H1 (cell line): ENCODE results near the gene WDR44.

Experiments
- BRCA1 ChIP-seq: IDR thresholded peaks from 2 replicates; pipeline ENCODE4 v1.6.1; 2012; ENCODE audit warnings: low read depth, low read length, improper control_type of control experiment
- EZH2 ChIP-seq: fragments of 200-600 bp; sonication (generic); IDR thresholded peaks from 2 replicates; pipeline ENCODE4 v1.7.1; 2012; ENCODE audit warnings: low read depth, mild to moderate bottlenecking, moderate library complexity, low read length, inconsistent platforms; ENCODE audit not compliant: severe bottlenecking
- GTF2F1 ChIP-seq: IDR thresholded peaks from 2 replicates; pipeline ENCODE4 v1.6.1; 2012; ENCODE audit warnings: low read depth, low read length, improper control_type of control experiment, borderline replicate concordance
- NANOG ChIP-seq: IDR thresholded peaks from 2 replicates; pipeline ENCODE4 v1.6.1; 2011; ENCODE audit warnings: low read length, low read depth, mild to moderate bottlenecking, inconsistent platforms; ENCODE audit not compliant: insufficient read depth, poor library complexity, severe bottlenecking
- POLR2A ChIP-seq, 2 experiments: IDR thresholded peaks; 1 replicate in 1 of 2; 2 replicates in 1 of 2; pipeline ENCODE4 v1.6.1; 2011; ENCODE audit warnings: low read depth in 2 of 2, low read length in 2 of 2, mild to moderate bottlenecking in 2 of 2; ENCODE audit errors: control extremely low read depth in 1 of 2
- POLR2AphosphoS5 ChIP-seq: IDR thresholded peaks from 2 replicates; pipeline ENCODE4 v1.6.1; 2011; ENCODE audit warnings: low read depth, low read length
- SP2 ChIP-seq: IDR thresholded peaks from 2 replicates; pipeline ENCODE4 v1.6.1; 2012; ENCODE audit warnings: mild to moderate bottlenecking, low read length, inconsistent platforms
- SUZ12 ChIP-seq: fragments of 200-600 bp; sonication (generic); IDR thresholded peaks from 2 replicates; pipeline ENCODE4 v1.6.1; 2012; ENCODE audit warnings: mild to moderate bottlenecking, inconsistent platforms, low read length, moderate library complexity, mixed read lengths
- ZNF274 ChIP-seq: IDR thresholded peaks from 2 replicates; pipeline ENCODE4 v1.7.0; 2012; ENCODE audit warnings: low read length, borderline replicate concordance; ENCODE audit errors: extremely low read depth
- TF ChIP-seq, protein P1 (sequence below), 3 experiments: IDR thresholded peaks; 1 replicate in 2 of 3; 2 replicates in 1 of 3; pipeline versions ENCODE4 v1.5.1 to v1.6.1; 2011; ENCODE audit warnings: low read length in 3 of 3, mild to moderate bottlenecking in 3 of 3, inconsistent platforms in 2 of 3, low read depth in 1 of 3, moderate library complexity in 1 of 3; ENCODE audit not compliant: insufficient read depth in 1 of 3; ENCODE audit errors: control extremely low read depth in 1 of 3
- TF ChIP-seq, protein P2 (sequence below): IDR thresholded peaks from 2 replicates; pipeline ENCODE4 v1.6.1; 2012; ENCODE audit warnings: inconsistent platforms

- no peak for TF ChIP-seq GTF2F1
- no peak for TF ChIP-seq SUZ12
- TF ChIP-seq, protein P1, sequence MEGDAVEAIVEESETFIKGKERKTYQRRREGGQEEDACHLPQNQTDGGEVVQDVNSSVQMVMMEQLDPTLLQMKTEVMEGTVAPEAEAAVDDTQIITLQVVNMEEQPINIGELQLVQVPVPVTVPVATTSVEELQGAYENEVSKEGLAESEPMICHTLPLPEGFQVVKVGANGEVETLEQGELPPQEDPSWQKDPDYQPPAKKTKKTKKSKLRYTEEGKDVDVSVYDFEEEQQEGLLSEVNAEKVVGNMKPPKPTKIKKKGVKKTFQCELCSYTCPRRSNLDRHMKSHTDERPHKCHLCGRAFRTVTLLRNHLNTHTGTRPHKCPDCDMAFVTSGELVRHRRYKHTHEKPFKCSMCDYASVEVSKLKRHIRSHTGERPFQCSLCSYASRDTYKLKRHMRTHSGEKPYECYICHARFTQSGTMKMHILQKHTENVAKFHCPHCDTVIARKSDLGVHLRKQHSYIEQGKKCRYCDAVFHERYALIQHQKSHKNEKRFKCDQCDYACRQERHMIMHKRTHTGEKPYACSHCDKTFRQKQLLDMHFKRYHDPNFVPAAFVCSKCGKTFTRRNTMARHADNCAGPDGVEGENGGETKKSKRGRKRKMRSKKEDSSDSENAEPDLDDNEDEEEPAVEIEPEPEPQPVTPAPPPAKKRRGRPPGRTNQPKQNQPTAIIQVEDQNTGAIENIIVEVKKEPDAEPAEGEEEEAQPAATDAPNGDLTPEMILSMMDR (IDR thresholded peaks at IDR 0.05; ENCODE audit: control extremely low read depth in 1 of 3, insufficient read depth in 1 of 3, low read depth in 1 of 3, low read length in 3 of 3): no peak
- TF ChIP-seq, protein P2, sequence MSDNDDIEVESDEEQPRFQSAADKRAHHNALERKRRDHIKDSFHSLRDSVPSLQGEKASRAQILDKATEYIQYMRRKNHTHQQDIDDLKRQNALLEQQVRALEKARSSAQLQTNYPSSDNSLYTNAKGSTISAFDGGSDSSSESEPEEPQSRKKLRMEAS: no peak
- TF ChIP-seq POLR2A (IDR thresholded peaks at IDR 0.05; ENCODE audit: control extremely low read depth in 1 of 2, low read depth in 2 of 2, low read length in 2 of 2): no peak
- no peak for TF ChIP-seq BRCA1
- TF ChIP-seq POLR2AphosphoS5: no peak
- TF ChIP-seq NANOG: no peak
- no peak for TF ChIP-seq SP2
- TF ChIP-seq ZNF274: no peak
- TF ChIP-seq EZH2: no peak
Measured at GRCh38 chrX:118468122-118468521, 122.2 kb downstream of the WDR44 start.
